Testis (tissue), 2 donors: ENCODE results near the gene ACACA.

ENCODE experiments used
- POLR2A ChIP-seq: fragments of 450-650 bp; IDR thresholded peaks from one replicate; pipeline ENCODE4 v1.6.1; 2017; ENCODE audit warnings: antibody characterized with exemption, mild to moderate bottlenecking, moderate library complexity
- TF ChIP-seq, protein P1 (sequence below), 3 experiments: fragments of 450-650 bp in 2 of 3; fragments of 200-600 bp in 1 of 3; sonication (generic) in 1 of 3; IDR thresholded peaks; one replicate each; pipeline ENCODE4 v1.5.1; 2016 to 2019; ENCODE audit warnings: antibody characterized with exemption in 3 of 3, mild to moderate bottlenecking in 2 of 3, moderate library complexity in 1 of 3

DNA sequence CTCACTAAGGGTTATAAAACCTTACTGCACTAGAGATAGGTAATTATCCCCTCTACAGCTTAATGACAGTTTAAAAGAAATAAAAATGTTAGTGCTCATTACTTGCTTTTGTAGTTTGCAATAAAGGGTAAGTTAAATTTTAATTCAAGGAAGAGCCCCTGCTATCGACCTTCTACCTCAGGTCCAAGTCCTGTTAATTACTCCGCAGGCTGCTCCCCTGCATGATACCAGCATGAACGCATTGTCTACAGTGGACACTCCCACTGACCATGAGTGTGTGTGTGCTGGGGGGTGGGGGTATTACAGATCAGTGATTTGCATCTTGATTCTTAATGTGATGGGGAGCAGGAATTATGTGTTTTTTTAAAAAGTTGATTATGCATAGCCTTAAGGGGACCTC lies 354.8 kb downstream of the ACACA start:
- TF ChIP-seq POLR2A = no peak
- TF ChIP-seq, protein P1, sequence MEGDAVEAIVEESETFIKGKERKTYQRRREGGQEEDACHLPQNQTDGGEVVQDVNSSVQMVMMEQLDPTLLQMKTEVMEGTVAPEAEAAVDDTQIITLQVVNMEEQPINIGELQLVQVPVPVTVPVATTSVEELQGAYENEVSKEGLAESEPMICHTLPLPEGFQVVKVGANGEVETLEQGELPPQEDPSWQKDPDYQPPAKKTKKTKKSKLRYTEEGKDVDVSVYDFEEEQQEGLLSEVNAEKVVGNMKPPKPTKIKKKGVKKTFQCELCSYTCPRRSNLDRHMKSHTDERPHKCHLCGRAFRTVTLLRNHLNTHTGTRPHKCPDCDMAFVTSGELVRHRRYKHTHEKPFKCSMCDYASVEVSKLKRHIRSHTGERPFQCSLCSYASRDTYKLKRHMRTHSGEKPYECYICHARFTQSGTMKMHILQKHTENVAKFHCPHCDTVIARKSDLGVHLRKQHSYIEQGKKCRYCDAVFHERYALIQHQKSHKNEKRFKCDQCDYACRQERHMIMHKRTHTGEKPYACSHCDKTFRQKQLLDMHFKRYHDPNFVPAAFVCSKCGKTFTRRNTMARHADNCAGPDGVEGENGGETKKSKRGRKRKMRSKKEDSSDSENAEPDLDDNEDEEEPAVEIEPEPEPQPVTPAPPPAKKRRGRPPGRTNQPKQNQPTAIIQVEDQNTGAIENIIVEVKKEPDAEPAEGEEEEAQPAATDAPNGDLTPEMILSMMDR (IDR thresholded peaks at IDR 0.05) = no peak
